HG02970 (cell line): ENCODE measurements around the gene FAM20C.
"Not testable (repeated sequence)": the region's sequence is repeated elsewhere in the genome, so short reads cannot be mapped to it uniquely, and the experiment has no call there.

Experiments
- ATAC-seq: cut with Tn5 transposase; IDR thresholded peaks from one replicate; pipeline ENCODE4 v1.9.1; 2021; ENCODE audit warnings: mild to moderate bottlenecking, moderate library complexity, moderate number of reproducible peaks; ENCODE audit not compliant: unreplicated experiment, low FRiP score

FAM20C gene

DNA sequence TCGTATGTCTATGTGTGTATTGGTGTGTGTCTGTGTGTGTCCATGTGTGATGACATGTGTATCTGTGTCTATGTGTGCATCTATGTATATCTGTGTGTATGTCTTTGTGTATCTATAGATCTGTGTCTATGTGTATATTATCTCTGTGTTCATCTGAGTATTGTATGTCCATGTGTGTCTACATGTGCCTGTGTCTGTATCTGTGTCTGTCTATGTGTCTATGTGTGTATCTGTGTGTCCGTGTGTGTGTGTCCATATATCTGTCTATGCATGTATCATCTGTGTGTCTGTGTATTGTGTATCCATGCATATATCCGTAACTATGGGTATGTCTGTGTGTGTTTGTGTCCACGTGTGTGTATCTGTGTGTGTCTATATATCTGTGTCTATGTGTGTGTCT is 2.7 kb upstream of the FAM20C start:
- no peak for ATAC-seq

DNA sequence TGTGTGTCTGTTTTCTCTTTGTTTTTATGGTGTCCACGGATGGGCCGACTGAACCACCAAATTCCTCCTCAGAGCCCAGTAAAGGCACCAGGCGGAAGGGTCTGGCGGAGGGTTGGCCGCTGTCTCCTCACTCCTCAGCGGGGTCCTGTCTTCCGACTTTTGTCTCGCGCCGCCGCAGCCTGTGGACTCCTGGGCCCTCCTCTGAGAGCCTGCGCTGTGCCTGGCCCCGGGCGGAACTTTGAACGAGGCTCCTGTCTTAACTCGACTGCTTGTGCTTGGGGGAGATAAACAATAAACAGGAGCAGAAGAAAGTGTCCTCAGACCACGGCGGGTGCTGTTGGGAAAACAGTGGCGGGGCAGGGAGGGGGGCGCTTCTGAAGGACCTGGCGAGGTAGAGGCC is 2.2 kb upstream of the FAM20C start:
- no peak for ATAC-seq

DNA sequence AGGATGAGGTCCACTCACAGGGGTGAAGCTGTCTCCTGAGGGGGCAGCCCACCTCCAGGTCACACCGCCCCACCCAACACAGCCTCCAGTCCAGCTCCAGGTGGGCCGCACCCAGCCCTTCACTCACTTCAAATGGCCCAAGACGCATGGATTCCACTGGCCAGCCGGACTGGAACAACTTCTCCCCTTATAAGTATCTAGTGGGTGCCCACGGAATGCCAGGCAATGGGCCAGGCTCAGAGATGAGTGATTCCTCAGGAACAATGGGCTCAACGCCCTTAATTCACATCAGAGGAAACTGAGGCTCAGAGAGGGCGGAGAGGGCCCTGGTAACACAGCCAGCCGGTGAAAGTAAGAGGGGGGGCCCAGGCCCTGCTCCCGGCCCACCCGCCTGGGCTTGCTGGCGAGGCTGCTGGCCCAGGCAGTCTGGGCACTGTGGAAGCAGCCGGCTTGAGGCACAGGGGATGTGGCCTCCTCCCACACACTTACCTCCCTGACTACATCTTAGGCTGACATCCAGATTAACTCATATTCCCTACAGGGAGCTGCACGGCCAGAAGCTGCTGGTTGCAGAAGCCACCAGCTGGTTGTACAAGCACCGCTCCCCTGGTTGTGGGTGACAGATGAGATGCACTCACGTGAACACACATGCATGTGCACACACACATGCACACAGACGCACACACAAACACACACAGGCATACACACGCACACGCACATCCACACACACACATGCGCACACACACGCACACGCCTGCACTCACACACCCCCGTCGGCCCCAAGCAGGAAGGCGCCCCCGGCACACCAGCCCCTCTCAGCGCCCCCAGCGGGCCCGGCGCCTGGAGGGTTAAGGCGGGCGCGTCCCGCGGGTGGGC is 1.0 kb upstream of the FAM20C start:
- ATAC-seq, result no peak

DNA sequence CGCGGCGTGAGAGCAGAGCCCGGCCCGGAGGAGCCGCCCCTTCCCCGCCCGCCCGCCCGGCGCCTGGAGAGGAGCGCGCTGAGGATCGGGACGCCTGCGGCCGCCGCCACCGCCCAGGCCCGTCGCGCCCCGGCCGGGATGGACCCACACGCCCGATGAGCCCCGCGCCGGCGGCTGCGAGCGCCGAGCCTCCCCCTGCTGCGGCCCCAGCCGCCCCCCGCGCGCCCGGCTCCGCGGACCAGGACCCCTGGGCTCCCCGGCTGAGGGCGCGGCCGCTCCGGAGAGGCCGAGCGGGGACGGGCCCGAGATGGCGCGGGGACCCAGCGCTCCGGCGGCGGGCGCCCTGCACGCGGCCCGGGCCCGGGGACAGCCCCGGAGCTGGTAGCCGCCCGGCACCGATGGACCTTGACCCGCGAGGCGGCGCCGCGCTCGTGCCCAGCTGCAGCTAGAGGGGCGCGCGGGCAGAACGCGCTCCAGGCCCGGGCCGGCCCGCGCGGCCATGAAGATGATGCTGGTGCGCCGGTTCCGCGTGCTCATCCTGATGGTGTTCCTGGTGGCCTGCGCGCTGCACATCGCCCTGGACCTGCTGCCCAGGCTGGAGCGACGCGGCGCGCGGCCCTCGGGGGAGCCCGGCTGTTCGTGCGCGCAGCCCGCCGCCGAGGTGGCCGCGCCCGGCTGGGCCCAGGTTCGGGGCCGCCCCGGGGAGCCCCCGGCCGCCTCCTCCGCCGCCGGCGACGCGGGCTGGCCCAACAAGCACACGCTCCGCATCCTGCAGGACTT is 520 bp downstream of the FAM20C start:
- ATAC-seq, result no peak

DNA sequence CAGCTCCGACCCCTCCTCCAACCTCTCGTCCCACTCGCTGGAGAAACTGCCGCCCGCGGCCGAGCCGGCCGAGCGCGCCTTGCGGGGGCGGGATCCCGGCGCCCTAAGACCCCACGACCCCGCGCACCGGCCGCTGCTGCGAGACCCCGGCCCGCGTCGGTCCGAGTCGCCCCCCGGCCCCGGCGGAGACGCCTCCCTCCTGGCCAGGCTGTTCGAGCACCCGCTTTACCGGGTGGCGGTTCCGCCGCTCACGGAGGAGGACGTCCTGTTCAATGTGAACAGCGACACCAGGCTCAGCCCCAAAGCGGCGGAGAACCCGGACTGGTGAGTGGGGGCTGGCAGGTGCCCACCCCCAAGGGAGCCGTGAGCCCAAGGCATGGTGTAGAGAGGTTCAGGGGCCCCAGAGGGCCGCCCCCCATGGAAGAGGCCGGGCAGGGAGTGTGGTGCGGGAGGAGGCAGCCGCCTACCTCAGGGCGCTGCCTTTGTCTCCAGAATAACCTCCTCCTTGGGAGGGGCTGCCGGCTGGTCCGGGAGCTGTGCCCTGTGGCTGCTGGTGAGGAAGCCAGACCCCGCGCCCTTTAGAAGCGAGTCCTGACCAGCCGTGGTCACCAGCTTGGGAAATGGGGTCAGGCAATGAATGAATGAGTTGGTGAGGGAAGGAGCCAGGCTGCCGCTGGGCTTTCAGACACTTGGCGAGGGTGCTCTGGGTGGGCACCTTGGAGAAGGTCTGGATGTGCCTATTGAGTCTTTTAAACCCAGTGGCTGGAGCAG is 1.3 kb downstream of the FAM20C start:
- ATAC-seq, result no peak

DNA sequence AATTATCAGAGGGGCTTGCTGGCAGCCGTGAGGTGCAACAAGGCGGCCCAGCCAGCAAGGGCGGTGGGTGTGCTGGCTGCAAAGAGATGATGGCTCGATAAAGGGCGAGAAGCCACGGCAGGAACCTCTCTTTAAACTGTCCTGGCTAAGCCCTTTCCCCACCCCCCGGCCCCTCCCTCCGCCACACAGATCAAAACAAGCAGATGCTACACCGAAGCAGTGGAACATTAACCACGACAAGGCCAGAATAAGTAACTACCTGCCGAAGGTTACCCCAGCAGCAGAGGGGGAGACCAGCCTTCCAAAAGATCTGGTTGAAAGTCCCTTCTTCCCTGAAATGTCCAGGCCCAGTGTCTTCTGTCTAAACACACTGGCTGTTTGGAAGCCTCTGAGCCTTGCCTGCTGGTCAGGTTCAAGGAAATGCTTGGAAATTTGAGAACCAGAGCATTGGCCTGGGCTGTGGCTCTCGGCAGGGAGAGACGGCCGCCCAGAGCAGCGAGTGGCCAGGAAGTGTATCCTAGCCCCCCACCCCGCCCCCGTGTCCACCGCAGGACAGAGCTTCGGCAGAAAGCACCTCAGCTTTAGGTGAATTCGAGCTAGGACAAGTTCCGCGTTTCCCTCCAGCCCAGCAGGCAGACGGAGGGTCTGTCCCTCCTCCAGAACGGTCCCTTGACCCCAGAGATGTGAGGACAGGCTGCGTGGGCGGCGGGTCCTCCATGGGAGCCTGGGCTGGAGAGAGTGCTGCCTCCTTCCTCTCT is 2.1 kb downstream of the FAM20C start:
- ATAC-seq, result no peak

DNA sequence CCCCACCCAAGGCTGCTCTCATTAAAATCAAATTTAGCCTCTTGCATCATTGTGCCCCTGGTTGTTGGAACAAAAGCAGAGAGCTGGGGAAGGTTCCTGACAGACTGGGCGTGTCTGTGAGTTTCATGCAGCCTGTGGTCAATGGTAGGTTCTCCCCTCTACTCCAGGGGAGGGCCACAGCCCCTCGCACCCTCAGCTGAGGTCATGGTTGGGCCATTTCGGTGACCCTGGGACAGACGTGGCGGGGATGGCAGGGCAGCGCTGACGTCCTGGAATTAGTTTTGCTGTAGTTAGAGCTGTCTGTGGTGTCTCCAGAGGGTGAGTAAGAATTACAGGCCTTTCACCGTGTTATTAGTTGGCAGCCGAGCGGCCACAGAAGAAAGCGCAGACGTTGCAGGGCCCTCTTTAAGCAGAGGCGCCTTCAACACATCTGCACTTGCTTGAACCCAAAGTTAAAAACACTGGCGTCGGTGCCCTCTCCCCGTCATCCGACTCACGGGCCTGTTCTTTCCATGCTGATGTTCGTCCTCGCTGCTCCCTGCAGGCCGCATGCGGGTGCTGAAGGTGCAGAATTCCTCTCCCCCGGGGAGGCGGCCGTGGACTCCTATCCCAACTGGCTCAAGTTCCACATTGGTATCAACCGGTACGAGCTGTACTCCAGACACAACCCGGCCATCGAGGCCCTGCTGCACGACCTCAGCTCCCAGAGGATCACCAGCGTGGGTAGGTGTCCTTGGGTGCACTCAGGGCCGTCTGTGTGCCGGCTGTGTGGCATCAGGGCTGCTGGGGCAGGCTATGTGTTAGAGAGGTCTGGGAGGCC is 2.8 kb downstream of the FAM20C start:
- ATAC-seq, result no peak

DNA sequence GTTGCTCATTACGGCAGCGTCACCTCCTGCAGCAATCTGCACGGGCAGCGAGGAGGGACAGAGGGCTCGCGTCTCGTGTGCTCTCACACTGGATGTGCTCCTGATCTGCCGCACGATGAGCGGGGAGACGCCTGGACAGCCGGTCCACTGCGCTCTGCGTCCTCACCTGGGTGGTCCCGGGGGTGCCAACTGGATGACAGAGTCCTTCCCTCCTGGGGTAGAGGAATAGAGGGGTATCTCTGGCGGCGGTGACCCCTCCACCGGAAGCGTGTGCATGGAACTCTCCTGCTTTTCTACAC is 3.4 kb downstream of the FAM20C start:
- no peak for ATAC-seq

DNA sequence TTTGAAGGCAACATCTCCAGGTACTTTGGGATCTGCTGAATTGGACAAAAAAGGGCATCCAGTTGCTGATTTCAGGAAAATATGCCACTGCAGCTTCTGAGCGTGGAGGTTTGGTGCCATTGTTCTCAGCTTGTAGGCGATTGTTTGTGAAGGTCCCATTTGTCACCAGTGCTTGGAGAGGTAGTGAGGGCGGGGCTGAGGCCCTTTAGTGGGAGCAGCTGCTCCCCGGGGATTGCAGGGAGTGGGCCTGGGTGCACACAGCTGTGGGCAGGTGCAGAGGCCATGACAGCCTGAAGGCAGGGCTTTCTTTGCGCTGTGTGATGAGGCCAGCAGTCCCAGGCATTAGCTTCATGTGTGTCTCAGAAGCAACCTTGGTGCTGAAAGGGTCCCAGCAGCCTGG is 3.9 kb downstream of the FAM20C start:
- no peak for ATAC-seq

DNA sequence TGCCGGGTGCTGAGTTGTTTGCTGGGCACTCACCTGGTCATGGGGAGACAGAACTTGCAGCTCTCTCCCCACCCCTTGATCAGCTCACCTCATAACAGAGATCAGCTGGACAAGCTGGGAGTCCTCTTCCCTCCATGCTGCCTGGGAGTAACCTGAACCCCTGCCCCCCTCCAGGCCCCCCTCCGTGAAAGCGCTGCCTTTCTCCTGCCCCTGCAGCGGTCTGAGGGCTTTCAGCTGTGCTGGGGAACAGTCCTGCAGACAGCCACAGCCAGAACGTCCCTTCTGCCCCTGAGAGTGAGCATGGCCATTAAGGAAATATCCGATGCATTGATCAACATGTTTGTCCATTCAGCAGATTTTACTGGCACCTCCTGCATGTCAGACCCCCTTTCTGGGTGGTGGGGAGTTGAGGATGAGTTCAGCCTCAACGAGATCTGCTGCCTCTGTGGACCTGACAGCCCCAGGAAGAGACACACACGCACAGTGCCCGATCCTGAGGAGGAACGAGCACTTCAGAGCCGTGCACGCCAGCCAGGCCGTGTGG is 4.5 kb downstream of the FAM20C start:
- ATAC-seq, result no peak

DNA sequence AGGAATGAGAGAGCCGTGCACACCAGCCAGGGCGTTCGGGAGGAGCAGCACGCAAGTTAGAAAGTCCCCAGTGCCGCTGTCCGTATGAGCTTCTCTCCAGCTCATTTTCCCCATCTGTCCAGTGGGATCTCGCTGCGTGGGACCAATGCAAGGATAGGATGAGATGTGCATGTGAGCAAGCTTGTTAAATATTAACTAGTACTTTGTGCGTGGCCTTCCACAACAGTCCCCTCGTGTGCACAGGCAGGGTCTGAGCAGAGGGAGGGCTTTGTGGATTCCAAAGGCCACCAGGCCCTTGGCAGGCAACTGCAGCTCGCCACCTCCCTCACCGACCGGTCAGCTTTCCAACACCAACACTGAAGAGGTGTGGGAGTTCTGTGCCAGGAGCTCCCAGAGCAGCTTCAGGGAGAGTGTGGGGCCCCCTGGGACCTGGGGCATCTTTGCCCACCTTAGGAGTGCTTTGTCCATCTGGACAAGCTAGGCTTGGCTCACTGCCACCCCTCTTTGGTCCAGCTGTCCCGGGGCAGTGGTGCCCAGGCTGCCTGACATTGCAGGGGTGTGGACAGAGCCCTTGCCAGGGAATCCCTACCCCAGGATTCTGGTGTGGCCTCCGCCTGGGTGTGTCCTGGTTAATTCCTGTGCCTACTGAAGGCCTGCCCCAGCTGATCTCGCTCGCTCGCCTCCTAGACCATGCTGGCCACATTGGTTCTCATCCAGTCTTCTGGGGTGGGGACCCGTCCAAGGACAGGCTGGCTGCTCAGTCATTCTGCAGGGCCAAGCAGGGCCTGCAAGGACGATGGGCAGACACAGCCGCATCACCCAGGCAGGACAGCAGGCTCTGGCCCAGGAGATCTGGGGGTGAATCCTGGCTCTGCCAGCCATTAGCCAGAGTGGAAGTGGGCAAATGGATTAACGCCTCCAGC is 5.3 kb downstream of the FAM20C start:
- no peak for ATAC-seq

DNA sequence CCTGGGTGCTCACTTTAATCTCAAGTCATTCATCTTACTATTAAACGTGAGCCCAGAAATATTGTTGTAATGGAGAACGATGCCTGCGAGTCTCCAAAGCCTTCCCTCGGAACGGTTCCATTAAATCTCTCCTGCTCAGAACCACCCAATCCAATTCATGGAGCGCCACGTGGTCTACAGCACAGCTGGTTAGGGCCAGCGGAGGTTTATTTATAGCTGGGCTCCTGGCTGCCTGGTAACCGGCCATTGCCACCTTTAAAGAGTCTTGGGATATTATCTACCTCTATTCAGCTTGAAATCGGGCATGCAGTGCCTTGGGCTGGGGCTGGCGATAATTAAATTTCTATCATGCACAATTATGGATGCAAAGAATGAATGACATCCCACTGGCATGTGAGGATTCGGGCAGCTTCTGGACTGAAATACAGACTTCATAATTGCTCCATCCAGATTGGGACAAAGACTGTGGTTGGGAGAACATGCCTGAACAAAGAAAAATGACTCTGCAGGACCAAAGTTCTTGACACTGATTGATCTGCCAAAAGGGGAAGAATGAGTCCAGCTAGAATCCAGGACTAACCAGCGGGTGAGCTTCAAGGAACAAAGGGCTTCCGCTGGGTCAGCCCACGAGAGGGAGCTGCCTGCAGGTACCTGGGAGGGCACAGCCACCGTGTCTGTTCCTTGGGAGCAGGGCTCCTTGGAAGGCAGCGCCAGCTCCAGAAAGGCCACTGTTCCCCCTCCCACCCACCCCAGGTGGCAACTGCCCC is 7.3 kb downstream of the FAM20C start:
- no peak for ATAC-seq

DNA sequence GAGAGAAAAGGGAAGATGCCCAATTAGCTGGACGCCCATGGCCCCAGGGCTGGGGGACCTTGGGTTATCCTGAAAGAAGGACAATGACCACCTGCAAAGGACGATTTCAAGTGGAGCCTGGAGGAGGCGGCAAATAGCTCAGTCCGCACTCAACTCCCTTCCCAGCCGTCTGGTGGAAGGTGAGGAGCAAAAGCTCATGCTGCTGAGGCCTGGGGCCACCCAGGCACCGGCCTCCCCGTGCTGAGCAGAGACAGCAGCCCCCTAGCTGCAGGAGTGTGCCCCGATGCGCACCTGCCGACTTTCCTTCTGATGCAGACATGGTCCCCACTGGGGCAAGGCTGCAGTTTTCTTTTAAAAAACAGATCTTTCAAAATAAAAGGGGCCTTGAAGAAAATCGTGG is 7.9 kb downstream of the FAM20C start:
- ATAC-seq, result no peak

DNA sequence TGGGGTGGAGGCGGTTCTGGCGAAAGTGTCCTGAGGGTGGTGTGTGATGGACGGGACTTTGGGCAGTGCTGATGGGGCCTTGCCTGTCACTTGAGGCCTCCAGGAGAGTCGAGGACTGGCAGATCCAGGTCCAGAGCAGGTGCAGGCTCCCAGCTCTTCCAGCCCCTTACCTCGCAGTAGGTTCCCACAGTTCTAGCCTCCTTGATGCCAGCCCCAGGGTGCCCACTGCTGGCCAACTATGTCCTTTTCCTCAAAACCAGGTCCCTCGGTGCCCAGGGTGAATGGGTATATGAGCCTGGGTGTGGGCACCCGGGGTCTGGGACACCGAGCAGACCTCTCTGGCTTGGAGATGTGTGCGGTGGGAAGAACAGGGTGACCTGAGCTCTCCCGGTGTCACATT is 8.3 kb downstream of the FAM20C start:
- no peak for ATAC-seq

DNA sequence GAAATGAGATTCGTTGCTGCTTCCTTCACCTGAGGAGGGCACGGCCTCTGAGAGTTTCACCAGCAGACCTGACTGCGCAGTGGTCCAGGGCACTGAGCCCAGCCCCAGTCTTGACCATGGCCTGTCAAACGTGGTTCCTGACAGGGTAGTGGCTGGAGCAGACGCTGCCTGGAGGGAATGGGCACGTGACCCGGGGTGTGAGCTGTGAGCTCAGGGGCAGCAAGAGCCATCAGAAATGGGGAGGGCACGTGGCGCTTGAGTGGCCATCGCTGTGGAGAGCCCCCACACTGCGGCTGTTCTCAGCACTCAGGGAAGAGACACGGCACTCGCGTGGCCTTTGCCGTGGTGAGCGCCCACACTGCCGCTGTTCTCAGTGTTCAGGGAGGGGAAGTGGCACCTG is 12.0 kb downstream of the FAM20C start:
- ATAC-seq, result no peak

DNA sequence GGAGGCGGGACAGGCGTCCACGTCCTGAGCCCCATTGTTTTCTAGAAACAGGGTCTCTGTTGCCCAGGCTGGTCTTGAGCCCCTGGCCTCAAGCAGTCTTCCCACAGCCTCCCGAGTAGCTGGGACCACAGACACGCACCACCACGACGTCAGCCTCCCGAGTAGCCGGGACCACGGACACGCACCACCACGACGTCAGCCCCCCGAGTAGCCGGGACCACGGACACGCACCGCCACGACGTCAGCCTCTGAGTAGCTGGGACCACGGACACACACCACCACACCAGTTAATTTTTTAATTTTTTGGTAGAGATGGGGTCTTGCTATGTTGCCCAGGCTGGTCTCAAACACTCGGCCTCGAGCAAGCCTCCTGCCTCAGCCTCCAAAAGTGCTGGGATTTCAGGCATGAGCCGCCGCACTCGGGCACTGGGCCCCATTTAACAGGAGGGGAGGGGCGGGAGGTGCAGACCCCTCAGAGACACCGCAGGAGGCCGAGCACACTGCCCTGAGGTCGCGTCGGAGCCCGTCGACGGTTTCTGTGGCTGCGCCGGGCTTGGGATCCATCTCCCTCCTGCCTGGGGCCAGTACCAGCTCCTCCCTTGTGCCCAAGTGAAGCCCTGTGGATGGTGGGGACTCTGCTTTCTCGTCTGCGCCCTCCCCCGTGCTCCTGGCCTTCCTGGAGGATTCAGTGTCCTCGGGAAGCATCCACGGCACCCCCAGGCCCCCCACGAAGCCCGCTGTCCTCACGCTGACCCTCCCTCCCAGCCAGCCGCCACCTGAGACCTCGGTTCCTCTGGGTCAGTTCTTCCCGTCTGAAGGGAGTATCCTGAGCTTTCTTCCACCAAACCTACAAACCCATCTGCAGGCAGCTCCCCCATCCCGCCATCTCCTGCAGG is 13.0 kb downstream of the FAM20C start:
- ATAC-seq, result no peak

DNA sequence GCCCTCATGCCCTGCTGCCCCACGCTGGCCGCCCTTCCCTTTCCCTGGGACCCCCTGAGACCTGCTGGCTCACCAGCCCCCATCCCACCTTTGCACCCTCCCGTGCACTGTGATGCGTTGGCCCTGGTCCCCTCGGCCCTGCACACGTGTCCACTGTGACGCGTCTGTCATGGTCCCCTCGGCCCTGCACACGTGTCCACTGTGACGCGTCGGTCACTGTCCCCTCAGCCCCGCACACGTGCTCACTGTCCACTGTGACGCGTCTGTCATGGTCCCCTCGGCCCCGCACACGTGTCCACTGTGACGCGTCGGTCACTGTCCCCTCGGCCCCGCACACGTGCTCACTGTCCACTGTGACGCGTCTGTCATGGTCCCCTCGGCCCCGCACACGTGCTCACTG is 14.0 kb downstream of the FAM20C start:
- not testable (repeated sequence) for ATAC-seq
